PC-3 (cell line): ENCODE measurements around the gene FAM222A. TPM values are rescaled to one million over a fixed set of nuclear protein-coding genes. Genes with fewer than 3 reads are reported as not detected.

Experiments
- ATAC-seq: fragments of 200-7000 bp; cut with Tn5 transposase; 2 replicates; pipeline ENCODE4 v1.9.1; 2020; ENCODE audit warnings: mild to moderate bottlenecking, moderate library complexity
- BruUV-seq: library from RNA; stranded (reverse); fragments of 400-500 nt; replicated peaks from 2 replicates; lab custom pipeline; 2021; lab: Mats Ljungman, UMichigan
- CTCF ChIA-PET: fragments of 300-600 bp; sonication (Branson Sonifier 250); formaldehyde crosslinking; loops from one replicate; lab custom pipeline; 2022; ENCODE audit warnings: antibody characterized with exemption; lab: Charles Lee
- POLR2A ChIA-PET: fragments of 300-600 bp; sonication (Branson Sonifier 250); formaldehyde crosslinking; loops from one replicate; lab custom pipeline; 2022; ENCODE audit warnings: antibody characterized with exemption; ENCODE audit not compliant: unreplicated experiment; lab: Charles Lee
- DNase-seq: peaks from one replicate; pipeline ENCODE4 v3.0.0-alpha.2; 2015
- H2AFZ ChIP-seq: fragments of 300-600 bp; sonication (generic); 2 replicates; pipeline ENCODE4 v1.6.0; 2016; ENCODE audit warnings: antibody characterized with exemption, low read length
- H3F3A ChIP-seq: fragments of 300-600 bp; sonication (generic); one replicate; pipeline ENCODE4 v1.6.0; 2017; ENCODE audit warnings: antibody characterized with exemption, low read length, control low read depth, mild to moderate bottlenecking; ENCODE audit not compliant: unreplicated experiment
- H3K27ac ChIP-seq: fragments of 300-600 bp; sonication (generic); 2 replicates; pipeline ENCODE4 v1.5.1; 2016; ENCODE audit warnings: mild to moderate bottlenecking, low read length
- H3K27me3 ChIP-seq: fragments of 300-600 bp; sonication (generic); 2 replicates; pipeline ENCODE4 v1.6.1; 2016; ENCODE audit warnings: low read length, mixed read lengths
- H3K36me3 ChIP-seq: fragments of 300-600 bp; sonication (generic); 2 replicates; pipeline ENCODE4 v1.6.1; 2016; ENCODE audit warnings: low read depth, mixed run types, low read length, mixed read lengths
- H3K4me1 ChIP-seq: fragments of 300-600 bp; sonication (generic); 2 replicates; pipeline ENCODE4 v1.5.1; 2016; ENCODE audit warnings: low read length; ENCODE audit not compliant: insufficient read depth
- H3K4me2 ChIP-seq: fragments of 300-600 bp; sonication (generic); 2 replicates; pipeline ENCODE4 v1.6.0; 2016; ENCODE audit warnings: low read length
- H3K4me3 ChIP-seq: fragments of 300-600 bp; sonication (generic); 2 replicates; pipeline ENCODE4 v1.5.1; 2016; ENCODE audit warnings: mild to moderate bottlenecking, low read length, mixed read lengths
- H3K79me2 ChIP-seq: fragments of 300-600 bp; sonication (generic); 2 replicates; pipeline ENCODE4 v1.6.1; 2017; ENCODE audit warnings: low read length, mixed read lengths
- H3K9ac ChIP-seq: fragments of 300-600 bp; sonication (generic); 2 replicates; pipeline ENCODE4 v1.6.0; 2016; ENCODE audit warnings: mild to moderate bottlenecking, low read length
- H3K9me2 ChIP-seq: fragments of 300-600 bp; sonication (generic); replicated peaks from 2 replicates; pipeline ENCODE4 v1.6.1; 2016; ENCODE audit warnings: mixed run types, low read length, mixed read lengths
- H3K9me3 ChIP-seq: fragments of 300-600 bp; sonication (generic); 2 replicates; pipeline ENCODE4 v1.6.1; 2016; ENCODE audit warnings: low read length, mixed read lengths
- H4K20me1 ChIP-seq: fragments of 300-600 bp; sonication (generic); 2 replicates; pipeline ENCODE4 v1.6.1; 2016; ENCODE audit warnings: low read length, mixed read lengths
- CTCF ChIP-seq: fragments of 300-600 bp; sonication (generic); conservative IDR thresholded peaks from 2 replicates; pipeline ENCODE4 v1.5.1; 2017; ENCODE audit warnings: antibody characterized with exemption, low read depth, mild to moderate bottlenecking, low read length
- EZH2 ChIP-seq: fragments of 300-600 bp; sonication (generic); IDR thresholded peaks from one replicate; pipeline ENCODE4 v1.6.1; 2017; ENCODE audit warnings: antibody characterized with exemption, mild to moderate bottlenecking, low read length; ENCODE audit not compliant: unreplicated experiment
- EZH2phosphoT487 ChIP-seq: fragments of 300-600 bp; sonication (generic); IDR thresholded peaks from 2 replicates; pipeline ENCODE4 v1.6.1; 2018; ENCODE audit warnings: mild to moderate bottlenecking, antibody characterized with exemption, low read length, borderline replicate concordance
- intact Hi-C: fragments of 100-400 bp; cut with micrococcal nuclease; formaldehyde crosslinking; loops from 2 replicates; pipeline ENCODE4 v1.9.0; 2023
- total RNA-seq: library from RNA; depleted of rRNA; stranded (reverse); fragments of >200 nt; gene quantifications from 2 replicates; pipeline ENCODE4 v1.2.3, GENCODE V29; 2014

FAM222A gene
- total RNA-seq, 1 experiment from 2014 or later = 11.7 TPM

GRCh38 chr12:109687250-109687649, 26.4 kb upstream of the FAM222A start:
- no peaks in the 10 kb centered on the region for H3K36me3 ChIP-seq
- no TSS peak for BruUV-seq
- no peak overlapping the region for H3K4me3 ChIP-seq
- H4K20me1 ChIP-seq = no peaks in the 10 kb centered on the region
- H3K27me3 ChIP-seq = no peaks in the 10 kb centered on the region
- H3K9me3 ChIP-seq = no peaks in the 10 kb centered on the region
- no peaks in the 10 kb centered on the region for H3K9me2 ChIP-seq
- peaks cover 5% of the 10 kb centered on the region for H3K4me1 ChIP-seq
- H3K79me2 ChIP-seq = no peaks in the 10 kb centered on the region
- DNase-seq (no peak), ATAC-seq (no peak)
- ChIA-PET CTCF (no interaction called here), POLR2A (no interaction called here)
- no peak overlapping the region for H3K9ac ChIP-seq
- H3K4me2 ChIP-seq = no peak overlapping the region
- no peaks in the 10 kb centered on the region for H3F3A ChIP-seq
- H2AFZ ChIP-seq = no peak overlapping the region
- no peak overlapping the region for H3K27ac ChIP-seq
- no peak for TF ChIP-seq CTCF
- no peak for TF ChIP-seq EZH2
- TF ChIP-seq EZH2phosphoT487 = no peak
- intact Hi-C loops = no loop called here

- Histone ChIP-seq H3K9me3 (no peaks in the 10 kb centered on the region), H3K9ac (no peak overlapping the region), H3F3A (no peaks in the 10 kb centered on the region), H3K27ac (no peak overlapping the region), H3K9me2 (no peaks in the 10 kb centered on the region), H3K36me3 (no peaks in the 10 kb centered on the region), H3K4me3 (no peak overlapping the region), H3K79me2 (no peaks in the 10 kb centered on the region), H2AFZ (no peak overlapping the region), H3K4me1 (peaks cover 7% of the 10 kb centered on the region; the same call in 1 of the 2 replicates), H4K20me1 (no peaks in the 10 kb centered on the region), H3K27me3 (no peaks in the 10 kb centered on the region), H3K4me2 (no peak overlapping the region)
- no TSS peak for BruUV-seq
- intact Hi-C loops = no loop called here
- ChIA-PET POLR2A (no interaction called here), CTCF (no interaction called here)
- DNase-seq (no peak), ATAC-seq (no peak)
- TF ChIP-seq CTCF = no peak
- TF ChIP-seq EZH2 = no peak
- TF ChIP-seq EZH2phosphoT487 = no peak
Measured at GRCh38 chr12:109689426-109689825, 24.2 kb upstream of the FAM222A start.

GRCh38 chr12:109693160-109693559, 20.5 kb upstream of the FAM222A start:
- no peaks in the 10 kb centered on the region for H3K9me2 ChIP-seq
- H3K4me3 ChIP-seq = no peak overlapping the region
- intact Hi-C loops = no loop called here
- H4K20me1 ChIP-seq = no peaks in the 10 kb centered on the region
- H3K79me2 ChIP-seq = no peaks in the 10 kb centered on the region
- BruUV-seq = no TSS peak
- H3F3A ChIP-seq = no peaks in the 10 kb centered on the region
- peak overlapping the region; percentile 5; the same call in 1 of the 2 replicates for H3K27ac ChIP-seq
- ATAC-seq (no peak), DNase-seq (no peak)
- POLR2A ChIA-PET = no interaction called here
- no peak for TF ChIP-seq CTCF
- no peak for TF ChIP-seq EZH2
- TF ChIP-seq EZH2phosphoT487 = no peak
- H2AFZ ChIP-seq = no peak overlapping the region; the same call in 1 of the 2 replicates
- peak overlapping the region; percentile 40; the same call in 1 of the 2 replicates for H3K4me2 ChIP-seq
- H3K27me3 ChIP-seq = no peaks in the 10 kb centered on the region
- no peaks in the 10 kb centered on the region for H3K9me3 ChIP-seq
- no peaks in the 10 kb centered on the region for H3K36me3 ChIP-seq
- H3K4me1 ChIP-seq = peaks cover 12% of the 10 kb centered on the region
- no peak overlapping the region for H3K9ac ChIP-seq
- CTCF ChIA-PET = no interaction called here
